ENCODE measurements around the gene CDH2. TPM values are rescaled to one million over a fixed set of nuclear protein-coding genes. Genes with fewer than 3 reads are reported as not detected.

CDH2 gene
- total and polyA plus RNA-seq, 9 donors, result 2.9 to 78.3 (median 11.2) TPM

- Histone ChIP-seq H3K4me1 (ENCODE audit: insufficient read depth) (peaks cover 5% of the 10 kb centered on the region), H3K27ac (no peak overlapping the region), H3K36me3 (no peaks in the 10 kb centered on the region), H3K9me3 (no peaks in the 10 kb centered on the region), H3K27me3 (no peaks in the 10 kb centered on the region), H3K4me3 (no peak overlapping the region)
- DNase-seq, result no peak
- intact Hi-C loops (cut with DNase I), result no loop called here
- WGBS, 3 donors, result 62 to 80% (median 72%) methylated on average over 3 of the region's 3 CpGs
- TF ChIP-seq EP300 (IDR thresholded peaks at IDR 0.05) (no peak), POLR2A (IDR thresholded peaks at IDR 0.05) (no peak)
- TF ChIP-seq, protein P1, sequence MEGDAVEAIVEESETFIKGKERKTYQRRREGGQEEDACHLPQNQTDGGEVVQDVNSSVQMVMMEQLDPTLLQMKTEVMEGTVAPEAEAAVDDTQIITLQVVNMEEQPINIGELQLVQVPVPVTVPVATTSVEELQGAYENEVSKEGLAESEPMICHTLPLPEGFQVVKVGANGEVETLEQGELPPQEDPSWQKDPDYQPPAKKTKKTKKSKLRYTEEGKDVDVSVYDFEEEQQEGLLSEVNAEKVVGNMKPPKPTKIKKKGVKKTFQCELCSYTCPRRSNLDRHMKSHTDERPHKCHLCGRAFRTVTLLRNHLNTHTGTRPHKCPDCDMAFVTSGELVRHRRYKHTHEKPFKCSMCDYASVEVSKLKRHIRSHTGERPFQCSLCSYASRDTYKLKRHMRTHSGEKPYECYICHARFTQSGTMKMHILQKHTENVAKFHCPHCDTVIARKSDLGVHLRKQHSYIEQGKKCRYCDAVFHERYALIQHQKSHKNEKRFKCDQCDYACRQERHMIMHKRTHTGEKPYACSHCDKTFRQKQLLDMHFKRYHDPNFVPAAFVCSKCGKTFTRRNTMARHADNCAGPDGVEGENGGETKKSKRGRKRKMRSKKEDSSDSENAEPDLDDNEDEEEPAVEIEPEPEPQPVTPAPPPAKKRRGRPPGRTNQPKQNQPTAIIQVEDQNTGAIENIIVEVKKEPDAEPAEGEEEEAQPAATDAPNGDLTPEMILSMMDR (IDR thresholded peaks at IDR 0.05), result no peak
Observed at GRCh38 chr18:28108814-28109213, 68.1 kb downstream of the CDH2 start.

DNA sequence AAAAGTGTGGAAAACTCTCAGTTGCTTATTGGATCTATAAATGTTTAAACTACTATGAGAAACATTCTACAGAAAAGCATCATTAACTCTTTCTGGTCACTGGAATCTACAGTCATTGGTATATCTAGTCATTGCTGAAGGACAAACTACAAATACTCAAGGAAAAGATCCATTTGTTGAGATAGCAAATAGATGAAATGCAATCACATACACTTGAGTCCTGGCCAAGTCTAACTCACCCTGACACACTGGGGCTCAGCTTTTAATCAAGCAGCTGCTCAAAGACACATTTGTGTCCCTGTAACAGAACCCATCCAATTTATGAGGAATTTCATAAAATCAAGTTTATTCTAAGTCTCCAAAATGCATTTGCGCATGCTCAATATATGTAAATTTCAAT, 68.7 kb downstream of the CDH2 start:
- DNase-seq, result no peak
- Histone ChIP-seq H3K9me3 (no peaks in the 10 kb centered on the region), H3K36me3 (no peaks in the 10 kb centered on the region), H3K27ac (no peak overlapping the region), H3K4me1 (ENCODE audit: insufficient read depth) (peaks cover 5% of the 10 kb centered on the region), H3K4me3 (no peak overlapping the region), H3K27me3 (no peaks in the 10 kb centered on the region)
- TF ChIP-seq, protein P1 (IDR thresholded peaks at IDR 0.05), result no peak
- TF ChIP-seq EP300 (IDR thresholded peaks at IDR 0.05), result no peak
- no peak for TF ChIP-seq POLR2A (IDR thresholded peaks at IDR 0.05)
- intact Hi-C loops (cut with DNase I), result no loop called here
- WGBS, 3 donors, result 96 to 100% (median 99%) methylated on average over 1 of the region's 1 CpG

DNA sequence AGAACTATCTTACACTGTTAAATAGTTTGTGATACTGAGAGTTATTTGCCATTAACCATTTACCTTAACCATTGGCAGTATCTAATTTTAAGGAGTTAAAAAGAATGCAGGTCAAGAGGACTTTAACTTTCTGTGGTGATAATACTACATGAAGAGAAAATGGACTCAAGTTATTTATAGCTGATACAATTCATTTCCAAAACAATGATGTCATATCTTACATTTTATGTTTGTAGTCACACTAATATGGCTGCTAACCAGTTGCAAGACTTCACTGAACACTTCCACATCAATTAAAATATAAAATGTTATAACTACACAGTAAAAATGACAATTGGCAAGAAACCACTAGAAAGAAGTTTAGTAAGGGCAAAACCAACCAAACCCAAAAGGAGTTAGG, 77.7 kb downstream of the CDH2 start:
- H3K27ac ChIP-seq, result no peak overlapping the region
- no peaks in the 10 kb centered on the region for H3K36me3 ChIP-seq
- DNase-seq, result no peak
- TF ChIP-seq POLR2A (IDR thresholded peaks at IDR 0.05) (no peak), EP300 (IDR thresholded peaks at IDR 0.05) (no peak)
- TF ChIP-seq, protein P1 (IDR thresholded peaks at IDR 0.05), result no peak
- no peaks in the 10 kb centered on the region for H3K27me3 ChIP-seq
- no peaks in the 10 kb centered on the region for H3K4me1 ChIP-seq (ENCODE audit: insufficient read depth)
- H3K4me3 ChIP-seq, result no peak overlapping the region
- no peaks in the 10 kb centered on the region for H3K9me3 ChIP-seq
- intact Hi-C loops (cut with DNase I), result no loop called here

- no peak overlapping the region for H3K27ac ChIP-seq
- H3K4me1 ChIP-seq (ENCODE audit: insufficient read depth), result no peaks in the 10 kb centered on the region
- TF ChIP-seq, protein P1 (IDR thresholded peaks at IDR 0.05), result no peak
- TF ChIP-seq POLR2A (IDR thresholded peaks at IDR 0.05), result no peak
- TF ChIP-seq EP300 (IDR thresholded peaks at IDR 0.05), result no peak
- DNase-seq, result no peak
- H3K27me3 ChIP-seq, result no peaks in the 10 kb centered on the region
- no peaks in the 10 kb centered on the region for H3K9me3 ChIP-seq
- no peaks in the 10 kb centered on the region for H3K36me3 ChIP-seq
- WGBS, 3 donors, result 97% methylated on average over 4 of the region's 4 CpGs
- H3K4me3 ChIP-seq, result no peak overlapping the region
- intact Hi-C loops (cut with DNase I), result no loop called here
Observed at GRCh38 chr18:28095631-28096030, 81.3 kb downstream of the CDH2 start.

- H3K27ac ChIP-seq, result no peak overlapping the region
- no peak overlapping the region for H3K4me3 ChIP-seq
- H3K9me3 ChIP-seq, result no peaks in the 10 kb centered on the region
- WGBS, 3 donors, result 83 to 94% (median 93%) methylated on average over 3 of the region's 3 CpGs
- H3K27me3 ChIP-seq, result no peaks in the 10 kb centered on the region
- TF ChIP-seq, protein P1 (IDR thresholded peaks at IDR 0.05), result no peak
- no peak for TF ChIP-seq EP300 (IDR thresholded peaks at IDR 0.05)
- TF ChIP-seq POLR2A (IDR thresholded peaks at IDR 0.05), result no peak
- no peaks in the 10 kb centered on the region for H3K36me3 ChIP-seq
- DNase-seq, result no peak
- no peaks in the 10 kb centered on the region for H3K4me1 ChIP-seq (ENCODE audit: insufficient read depth)
- intact Hi-C loops (cut with DNase I), result no loop called here
Observed at GRCh38 chr18:28095041-28095440, 81.9 kb downstream of the CDH2 start.

Data from ovary (tissue), 9 donors.